ENCODE data around the gene PNMA1.
A peak's percentile ranks its signal among the peaks of the same experiment; 100 is the strongest.
"Not testable (repeated sequence)": the region's sequence is repeated elsewhere in the genome, so short reads cannot be mapped to it uniquely, and the experiment has no call there.

Gene PNMA1

DNA sequence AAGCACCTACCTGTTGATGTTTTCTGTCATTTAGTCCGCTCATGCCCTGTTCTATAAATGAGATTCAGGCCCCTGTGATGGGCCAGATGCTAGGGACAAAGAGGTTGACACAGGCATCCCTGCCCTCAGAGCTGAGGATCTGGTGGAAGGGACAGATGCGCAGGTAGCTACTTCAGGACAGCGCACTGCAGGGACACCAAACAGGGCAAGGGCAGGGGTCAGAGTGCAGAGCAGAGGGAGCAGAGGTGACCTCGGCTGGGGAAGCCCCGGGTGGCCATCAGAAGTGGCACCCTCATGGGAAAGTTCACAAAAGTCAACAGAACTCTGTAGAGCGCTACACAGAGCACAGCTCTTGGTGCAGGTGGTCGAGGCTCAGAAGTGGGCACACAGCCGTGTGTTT, 5.6 kb upstream of the PNMA1 start:
- DNase-seq (ENCODE audit: extremely low spot score, insufficient read length, low read depth) (no peak), FAIRE-seq (no peak)

DNA sequence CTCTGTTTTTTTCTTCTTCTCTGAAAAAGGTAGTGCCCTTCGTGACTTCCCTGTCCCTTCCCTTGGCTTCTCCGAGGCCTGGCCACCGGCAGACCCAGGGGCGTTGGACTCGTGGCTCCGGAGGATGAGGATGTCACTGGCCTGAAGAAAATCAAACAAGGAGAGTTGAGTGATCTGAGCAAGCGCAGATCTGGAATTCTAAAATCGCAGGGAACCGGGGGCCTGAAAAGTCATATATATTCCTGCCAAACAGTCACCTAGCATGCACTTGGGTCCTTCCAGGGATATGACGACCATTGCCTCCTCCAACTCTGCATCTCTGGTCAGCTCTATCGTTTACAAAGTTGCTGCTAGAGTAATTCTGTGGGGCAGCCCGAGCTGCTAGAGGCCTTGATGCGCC, 5.2 kb upstream of the PNMA1 start:
- DNase-seq (ENCODE audit: extremely low spot score, insufficient read length, low read depth) (no peak), FAIRE-seq (no peak)

- DNase-seq (ENCODE audit: extremely low spot score, insufficient read length, low read depth) (no peak), FAIRE-seq (no peak)
Observed at GRCh38 chr14:73718418-73719251, 4.5 kb upstream of the PNMA1 start.

DNA sequence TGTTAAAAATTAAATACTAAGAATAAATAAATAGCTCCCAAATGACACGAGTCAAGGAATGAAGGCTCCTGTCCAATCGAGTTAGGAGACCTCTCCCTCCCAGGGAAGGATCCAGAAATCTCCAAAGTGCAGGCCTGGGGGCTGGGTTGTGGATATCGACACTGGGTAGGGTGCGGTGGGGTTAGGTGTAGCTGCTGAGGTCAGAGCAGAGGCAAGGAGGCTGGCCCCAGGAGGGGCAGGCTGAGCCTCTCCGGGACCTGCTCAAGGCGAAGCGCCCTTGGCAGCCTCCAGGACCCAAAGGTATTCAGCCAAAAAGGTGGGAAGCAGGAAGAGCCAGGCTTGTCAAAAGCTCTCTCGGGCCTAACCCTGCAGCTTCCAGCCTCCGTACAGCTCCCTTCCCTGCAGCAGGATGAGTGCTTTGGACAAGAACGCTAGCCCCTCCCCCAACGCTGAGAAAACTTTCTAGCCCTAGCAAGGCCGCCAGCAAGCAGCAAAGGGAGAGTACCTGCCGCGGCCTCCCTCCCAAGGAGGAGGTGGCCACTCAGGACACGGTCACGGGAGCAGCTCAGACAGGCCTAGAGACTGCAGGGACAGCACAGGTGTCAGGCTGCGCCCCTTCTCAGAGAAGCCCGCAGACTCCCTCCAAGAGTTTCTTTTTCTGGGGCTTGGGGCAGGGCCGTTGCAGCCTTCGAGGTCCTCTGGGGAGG, 3.7 kb upstream of the PNMA1 start:
- no peak for FAIRE-seq
- no peak for DNase-seq (ENCODE audit: extremely low spot score, insufficient read length, low read depth)

DNA sequence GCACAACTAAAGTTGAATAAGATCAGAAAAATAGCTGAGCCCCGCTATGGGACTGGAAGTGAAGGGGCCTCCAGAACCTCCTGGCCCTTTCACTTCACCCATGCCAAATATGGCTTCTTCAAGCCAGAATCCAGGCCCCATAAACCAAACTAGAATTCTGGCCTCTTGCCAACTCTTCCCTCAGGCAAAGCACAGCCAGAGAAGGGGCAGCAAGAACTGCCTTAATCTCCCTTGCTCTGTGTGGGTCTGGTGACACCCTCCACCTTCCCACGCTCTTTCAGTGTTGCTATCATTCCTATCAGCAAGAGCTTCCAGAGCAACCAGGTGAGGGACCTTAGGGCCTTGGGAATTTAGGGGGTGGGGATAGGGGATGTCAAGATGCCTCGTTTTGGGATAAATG, 3.1 kb upstream of the PNMA1 start:
- FAIRE-seq, result no peak
- no peak for DNase-seq (ENCODE audit: extremely low spot score, insufficient read length, low read depth)

DNA sequence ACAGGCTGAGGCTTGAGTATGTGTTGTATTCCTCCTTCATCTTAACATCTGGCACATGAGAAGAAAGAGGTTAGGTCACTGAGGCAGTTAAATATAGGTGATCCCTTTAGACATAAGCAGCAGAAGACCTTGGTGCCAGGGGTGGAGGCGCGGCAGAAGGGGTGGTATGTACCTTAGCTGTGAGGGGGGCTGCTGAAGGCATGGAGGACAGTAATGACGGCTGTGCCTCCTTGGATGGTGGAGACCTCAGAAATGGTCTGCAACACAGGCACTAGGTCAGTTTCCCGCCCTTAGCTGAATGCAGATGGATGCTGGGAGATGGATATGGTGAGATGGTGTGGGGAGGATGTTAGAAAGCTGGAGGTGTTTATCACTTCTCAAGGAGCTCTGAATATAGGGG, 1.5 kb upstream of the PNMA1 start:
- DNase-seq (ENCODE audit: extremely low spot score, insufficient read length, low read depth) (no peak), FAIRE-seq (no peak)

- FAIRE-seq (no peak), DNase-seq (ENCODE audit: extremely low spot score, insufficient read length, low read depth) (no peak)
Observed at GRCh38 chr14:73714656-73715081, 485 bp upstream of the PNMA1 start.

DNA sequence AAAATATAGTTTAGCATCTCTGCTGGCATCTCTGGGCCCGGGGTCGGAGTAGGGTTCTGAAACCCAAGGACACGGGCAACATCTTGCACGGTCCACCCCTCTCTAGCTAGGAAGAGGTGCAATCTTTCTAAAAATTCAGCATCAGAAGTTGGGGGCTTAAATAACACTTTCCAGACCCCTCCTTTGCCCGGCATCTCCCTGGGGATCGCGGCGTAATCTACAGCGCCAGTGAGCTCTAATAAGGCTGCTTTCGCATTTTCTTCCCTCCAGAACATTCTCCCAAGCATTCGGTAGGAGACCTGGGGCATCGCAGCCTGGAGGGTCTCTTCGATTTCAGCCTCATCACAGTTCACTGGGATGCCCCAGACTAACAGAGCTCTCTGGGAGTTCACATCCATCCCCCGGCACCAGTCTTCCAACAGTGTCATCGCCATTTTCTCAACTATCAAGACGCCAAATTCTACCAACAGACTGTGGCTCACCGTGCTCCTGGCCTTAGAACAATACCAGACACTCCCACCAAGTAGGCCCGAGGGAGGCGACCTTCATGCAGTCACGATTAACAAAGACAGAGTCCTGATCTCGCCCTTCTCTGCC, 880 bp downstream of the PNMA1 start:
- FAIRE-seq (peak; percentile 66), DNase-seq (ENCODE audit: extremely low spot score, insufficient read length, low read depth) (no peak)

DNA sequence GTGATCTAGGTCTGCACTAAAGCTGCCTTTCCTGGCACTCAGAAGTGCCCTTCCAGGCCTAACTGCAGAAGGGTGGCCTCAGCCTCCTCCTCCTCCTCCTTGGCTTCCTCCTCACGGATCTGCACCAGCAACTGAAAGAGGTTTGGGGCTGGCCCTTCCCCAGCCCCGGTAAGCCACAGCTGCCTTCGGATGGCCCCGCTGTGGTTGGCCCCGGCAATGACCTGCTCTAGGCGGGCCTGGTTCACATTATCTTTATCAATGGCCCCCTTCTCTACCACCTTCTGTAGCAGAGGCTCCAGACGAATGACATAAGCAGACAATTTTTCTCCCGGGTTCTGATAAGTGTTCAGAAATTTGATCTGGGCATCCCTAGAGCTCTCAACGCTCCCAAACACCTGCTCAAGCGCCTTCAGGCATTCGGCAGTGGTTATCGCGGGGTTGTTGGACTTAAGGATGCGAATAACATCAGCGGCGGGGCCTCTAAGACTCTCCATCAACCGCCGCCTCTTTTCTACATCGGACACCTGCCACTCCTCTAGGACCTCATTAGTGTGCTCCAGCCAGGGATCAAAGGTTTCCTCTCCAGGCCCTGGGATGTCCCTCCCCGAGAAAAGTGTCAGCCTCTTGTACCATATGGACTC, 1.5 kb downstream of the PNMA1 start:
- FAIRE-seq (peak; percentile 65), DNase-seq (ENCODE audit: extremely low spot score, insufficient read length, low read depth) (no peak)

GRCh38 chr14:73712071-73712506, 2.1 kb downstream of the PNMA1 start:
- FAIRE-seq, result no peak
- DNase-seq (ENCODE audit: extremely low spot score, insufficient read length, low read depth), result no peak

DNA sequence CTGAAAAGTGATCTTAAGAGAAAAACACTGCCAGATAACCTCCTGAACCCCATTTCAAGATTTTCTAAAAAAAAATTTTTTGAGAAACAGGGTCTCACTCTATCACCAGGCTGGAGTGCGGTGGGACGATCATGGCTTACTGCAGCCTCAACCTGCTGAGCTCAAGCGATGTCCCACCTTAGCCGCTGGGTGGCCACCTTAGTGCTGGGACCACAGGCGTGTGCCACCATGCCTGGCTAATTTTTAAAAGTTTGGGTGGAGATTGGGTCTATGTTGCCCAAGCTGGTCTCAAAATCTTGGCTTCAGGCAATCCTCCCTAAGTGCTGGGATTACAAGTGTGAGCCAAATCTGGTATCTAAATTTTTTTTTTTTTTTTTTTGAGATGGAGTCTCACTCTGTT, 3.4 kb downstream of the PNMA1 start:
- DNase-seq (ENCODE audit: extremely low spot score, insufficient read length, low read depth), result no peak
- FAIRE-seq, result no peak

- no peak for FAIRE-seq
Observed at GRCh38 chr14:73709904-73710469, 4.2 kb downstream of the PNMA1 start.

DNA sequence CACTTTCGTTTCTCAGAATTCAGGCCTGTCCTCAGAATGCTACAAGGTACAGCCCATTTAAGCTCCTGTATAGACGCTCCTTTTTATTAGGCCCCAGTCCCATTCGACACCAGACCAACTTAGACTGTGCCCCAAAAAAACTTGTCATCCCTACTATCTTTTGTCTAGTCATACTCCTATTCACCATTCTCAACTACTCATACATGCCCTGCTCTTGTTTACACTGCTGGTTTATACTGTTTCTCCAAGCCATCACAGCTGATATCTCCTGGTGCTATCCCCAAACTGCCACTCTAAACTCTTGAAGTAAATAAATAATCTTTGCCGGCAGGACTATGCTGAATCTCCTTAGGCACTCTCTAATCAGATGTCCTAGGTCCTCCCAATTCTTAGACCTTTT, 6.1 kb downstream of the PNMA1 start:
- DNase-seq (ENCODE audit: extremely low spot score, insufficient read length, low read depth); FAIRE-seq: not testable (repeated sequence)

More at GRCh38 chr14:73709904-73710469, 4.2 kb downstream of the PNMA1 start:
- no peak for DNase-seq (ENCODE audit: extremely low spot score, insufficient read length, low read depth)

- DNase-seq (ENCODE audit: extremely low spot score, insufficient read length, low read depth) (no peak), FAIRE-seq (peak; percentile 72)
Observed at GRCh38 chr14:73700325-73700724, 13.9 kb downstream of the PNMA1 start.

DNA sequence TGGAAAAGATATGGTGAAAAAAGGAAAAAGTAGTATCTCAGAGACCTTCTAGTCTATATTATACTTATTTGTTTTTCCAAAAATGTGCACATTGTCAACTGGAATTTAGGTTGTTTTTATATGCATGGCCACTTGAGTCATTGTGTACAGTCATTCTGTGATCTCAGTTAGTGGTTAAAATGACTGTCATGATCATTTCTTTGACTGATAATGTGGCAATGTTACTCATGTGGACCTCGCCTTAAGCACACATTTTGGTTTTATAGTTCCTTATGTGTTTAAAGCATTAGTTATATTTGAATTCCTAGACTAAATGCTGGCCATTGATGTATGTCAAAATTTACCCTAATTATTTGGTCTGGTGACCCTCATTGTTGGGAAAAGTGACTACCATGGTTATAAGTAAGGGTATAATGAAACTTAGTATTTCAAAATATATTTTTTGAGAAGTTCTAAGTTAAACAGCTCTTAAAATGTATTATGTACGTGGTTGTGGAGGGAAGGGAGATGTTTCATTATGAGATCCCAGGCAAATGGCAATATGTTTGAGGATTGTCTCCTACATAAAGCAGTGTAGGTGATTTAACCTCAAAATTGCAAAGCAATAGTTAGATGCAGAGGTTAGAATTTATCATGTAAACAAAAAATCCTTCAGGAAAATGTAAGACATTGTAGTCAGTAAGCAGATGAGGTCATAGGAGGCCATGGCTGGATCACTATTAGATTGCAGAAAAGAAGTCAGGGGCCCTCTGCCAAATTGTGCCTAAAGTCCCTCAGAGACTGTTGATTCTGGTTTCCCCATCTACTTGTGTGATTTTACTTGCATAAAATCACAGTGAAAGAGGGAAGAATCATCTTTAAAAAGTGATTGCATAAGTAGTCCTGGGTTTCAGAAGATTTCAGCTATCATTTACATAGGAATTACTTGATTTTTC, 17.5 kb downstream of the PNMA1 start:
- DNase-seq (ENCODE audit: extremely low spot score, insufficient read length, low read depth), result no peak
- peak; percentile 94 for FAIRE-seq

DNA sequence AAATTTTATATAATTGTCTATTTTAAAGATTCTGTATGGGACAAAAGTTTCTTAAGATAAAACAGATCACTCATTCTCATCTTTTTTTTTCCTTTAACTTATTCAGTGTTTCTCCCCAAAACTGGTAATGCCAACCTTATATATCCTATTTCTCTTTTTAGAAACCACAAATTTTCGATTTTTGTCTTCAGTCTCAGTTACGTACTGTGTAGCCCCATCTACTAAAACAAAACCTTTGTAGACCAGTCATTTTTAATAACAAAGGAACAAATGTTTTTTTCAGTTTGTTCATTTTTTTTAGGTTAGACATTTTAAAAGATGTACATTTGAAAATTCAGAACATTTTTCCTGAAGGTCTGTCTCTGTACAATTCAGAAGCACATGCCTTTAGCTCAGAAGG, 18.2 kb downstream of the PNMA1 start:
- FAIRE-seq (peak; percentile 74), DNase-seq (ENCODE audit: extremely low spot score, insufficient read length, low read depth) (no peak)

GRCh38 chr14:73695082-73695481, 19.1 kb downstream of the PNMA1 start:
- FAIRE-seq, result no peak
- no peak for DNase-seq (ENCODE audit: extremely low spot score, insufficient read length, low read depth)

DNA sequence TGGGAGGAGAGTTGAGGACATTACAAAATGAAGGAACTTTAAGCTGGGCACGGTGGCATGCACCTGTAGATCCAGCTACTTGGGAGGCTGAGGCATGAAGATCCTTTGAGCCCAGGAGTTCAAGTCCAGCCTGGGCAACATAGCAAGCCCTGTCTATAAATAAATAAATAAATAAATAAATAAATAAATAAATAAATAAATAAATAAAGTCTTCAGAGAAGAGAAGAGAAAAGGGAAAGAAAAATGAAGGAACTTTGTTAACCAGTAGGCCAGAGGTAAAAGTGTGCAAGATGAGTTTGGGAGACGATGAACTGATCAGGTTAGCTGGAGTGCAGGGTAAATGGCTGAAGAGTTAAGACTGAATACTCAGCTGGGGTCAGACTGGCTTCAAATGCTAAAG, 20.1 kb downstream of the PNMA1 start:
- no peak for FAIRE-seq
- DNase-seq (ENCODE audit: extremely low spot score, insufficient read length, low read depth), result no peak

DNA sequence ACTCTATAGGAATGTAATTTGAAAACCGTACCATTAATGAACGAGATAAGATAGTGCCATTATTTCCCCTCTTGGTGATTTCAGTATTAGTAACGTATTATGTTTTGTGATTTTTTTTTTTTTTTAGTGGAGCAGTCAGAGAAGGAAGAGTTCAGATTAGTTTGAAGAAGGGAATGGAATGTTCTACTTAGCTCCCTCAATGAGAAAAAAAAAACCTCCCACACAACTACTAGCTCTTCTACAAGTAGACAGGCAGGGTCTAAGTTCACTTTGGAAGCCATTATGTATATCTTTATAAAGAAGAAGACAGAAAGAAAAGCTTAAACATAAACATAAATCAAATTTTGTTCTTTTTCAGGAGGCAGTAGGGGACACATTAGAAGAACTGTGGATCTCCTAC, 27.3 kb downstream of the PNMA1 start:
- peak; percentile 54 for FAIRE-seq
- no peak for DNase-seq (ENCODE audit: extremely low spot score, insufficient read length, low read depth)

Measured in GM18507 (cell line).